NCI-H2227 (cell line): ENCODE data around the gene MYO5C.

ENCODE experiments used
- DNase-seq: peaks from one replicate; lab custom pipeline; 2025; ENCODE audit not compliant: unreplicated experiment; lab: John Stamatoyannopoulos, UW

MYO5C gene

DNA sequence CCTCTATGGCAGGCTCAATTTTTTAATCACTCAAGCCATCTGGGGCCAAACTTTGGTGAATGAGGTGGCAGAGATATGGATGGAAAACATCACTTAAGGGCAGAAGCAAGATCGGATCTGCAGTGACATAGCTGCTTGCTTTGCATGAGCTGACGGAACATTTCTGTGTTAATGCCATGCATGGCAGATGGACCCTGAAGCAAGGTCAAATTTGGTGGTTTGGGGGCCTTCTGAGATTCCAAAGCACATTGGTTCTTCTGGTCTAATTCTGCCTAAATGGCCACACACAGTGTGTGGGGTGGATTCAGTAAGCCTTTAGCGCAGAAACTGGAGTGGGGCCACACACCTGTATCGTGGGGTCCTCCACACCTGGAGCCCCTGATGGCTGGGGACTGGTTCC lies 144.7 kb downstream of the MYO5C start:
- DNase-seq = no peak

DNA sequence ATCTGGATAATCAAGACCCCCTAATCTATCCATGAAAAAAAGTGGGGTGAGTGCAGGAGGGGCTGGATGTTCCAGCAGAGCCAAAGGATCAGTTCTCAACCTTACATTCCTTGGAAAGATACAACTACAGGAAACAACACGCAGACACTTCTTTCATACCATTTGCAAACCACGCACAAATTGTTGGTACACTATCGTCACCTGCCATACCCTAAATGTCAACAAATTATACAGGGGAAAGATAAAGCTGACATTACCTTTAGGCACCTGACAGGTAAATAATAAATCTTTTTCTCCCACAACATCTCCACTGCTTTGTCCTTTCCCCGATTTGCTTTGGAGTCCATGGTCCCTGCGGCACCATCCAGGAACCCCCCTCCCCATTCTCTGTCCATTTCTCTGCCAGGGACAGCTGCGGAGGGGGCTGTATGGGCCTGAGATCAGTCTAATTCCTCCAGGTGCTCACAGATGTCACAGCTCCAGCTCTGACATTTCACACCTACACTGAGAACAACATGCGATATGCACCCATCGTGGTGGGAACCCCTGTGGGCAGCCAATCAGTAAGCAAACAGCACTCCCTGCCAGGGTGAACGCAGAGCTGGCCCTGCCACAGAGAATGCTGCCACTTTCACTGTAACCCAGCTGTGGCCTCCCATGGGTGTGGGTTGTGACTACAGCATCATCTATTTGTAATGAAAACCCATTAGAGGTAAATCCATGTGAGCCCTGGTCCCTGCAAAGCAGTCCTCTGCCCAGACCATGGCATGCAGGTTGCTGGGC lies 145.4 kb downstream of the MYO5C start:
- DNase-seq = no peak

DNA sequence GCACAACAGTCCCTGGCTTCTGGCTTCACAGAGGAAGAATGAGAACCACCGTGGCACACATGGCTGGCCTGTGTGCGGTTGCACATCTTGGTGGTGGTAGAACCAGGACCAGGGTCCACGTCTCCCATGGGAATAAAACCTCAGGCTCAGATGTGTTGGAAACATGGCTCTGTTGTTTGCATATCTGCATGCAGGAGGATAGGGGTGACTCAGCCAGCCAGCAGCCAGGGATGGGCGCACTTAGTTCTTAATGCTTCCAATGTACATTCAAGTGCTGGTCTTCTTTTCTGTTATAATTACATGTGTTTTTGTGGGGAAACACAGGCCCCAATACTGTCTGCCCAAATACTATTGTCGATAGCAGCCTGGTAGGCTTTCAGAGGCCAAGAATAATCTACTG lies 147.2 kb downstream of the MYO5C start:
- no peak for DNase-seq

DNA sequence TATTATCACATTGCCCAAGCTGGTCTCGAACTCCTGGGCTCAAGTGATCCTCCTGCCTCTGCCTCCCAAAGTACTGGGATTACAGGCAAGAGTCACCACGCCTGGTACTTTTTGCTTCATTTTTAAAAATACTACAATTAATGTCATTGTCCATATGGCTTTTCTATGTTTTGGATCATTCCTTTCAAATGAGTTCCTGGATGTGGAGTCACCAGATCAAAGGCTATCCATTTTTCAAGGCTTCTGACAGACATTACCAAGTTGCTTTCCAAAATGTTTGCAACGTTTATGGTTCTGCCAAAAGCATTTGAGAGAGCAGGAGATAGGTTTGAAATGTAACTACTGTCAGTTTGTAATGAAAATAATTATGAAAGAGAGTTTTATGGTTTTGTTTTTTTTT lies 148.8 kb downstream of the MYO5C start:
- no peak for DNase-seq

DNA sequence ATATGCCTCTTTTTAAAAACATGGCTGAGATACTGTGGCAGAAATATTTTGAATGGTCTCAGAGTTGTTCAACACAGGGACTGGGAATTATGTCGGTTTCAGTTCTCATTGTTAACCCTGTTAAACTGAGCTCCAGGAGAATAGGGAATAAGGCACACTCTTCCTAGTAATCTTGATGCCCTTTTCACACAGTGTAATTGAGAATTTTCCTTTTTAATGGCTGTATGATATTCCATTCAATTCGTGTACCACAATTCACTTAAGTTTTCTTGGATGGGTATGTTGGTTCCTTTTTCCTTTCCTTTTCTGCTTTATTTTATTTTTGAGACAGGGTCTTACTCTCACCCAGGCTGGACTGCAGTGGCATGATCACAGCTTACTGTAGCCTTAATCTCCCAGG lies 149.3 kb downstream of the MYO5C start:
- no peak for DNase-seq

DNA sequence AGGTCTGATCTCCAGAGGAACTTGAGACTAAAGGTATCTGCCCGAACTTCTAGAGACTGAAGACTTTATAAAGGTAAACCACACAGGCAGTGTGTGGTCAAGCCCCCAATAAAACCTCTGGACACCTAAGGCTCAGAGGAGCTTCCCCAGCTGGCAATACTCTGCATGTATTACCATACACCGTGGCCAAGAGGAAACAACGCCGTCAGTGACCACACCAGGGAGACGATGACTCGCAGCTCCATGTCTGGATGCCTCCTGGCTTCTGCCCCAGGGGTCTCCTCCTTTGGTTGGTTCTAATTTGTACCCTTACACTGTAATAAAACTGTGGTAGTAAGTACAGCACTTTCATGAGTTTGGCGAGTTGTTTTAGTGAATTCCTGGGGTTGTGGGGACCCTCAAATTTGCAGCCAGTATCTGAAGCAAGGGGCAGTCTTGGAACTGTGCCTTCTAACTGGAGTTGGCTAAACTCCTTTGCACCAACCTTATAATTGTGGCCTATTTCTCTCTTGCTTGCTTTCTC lies 150.9 kb downstream of the MYO5C start:
- no peak for DNase-seq

DNA sequence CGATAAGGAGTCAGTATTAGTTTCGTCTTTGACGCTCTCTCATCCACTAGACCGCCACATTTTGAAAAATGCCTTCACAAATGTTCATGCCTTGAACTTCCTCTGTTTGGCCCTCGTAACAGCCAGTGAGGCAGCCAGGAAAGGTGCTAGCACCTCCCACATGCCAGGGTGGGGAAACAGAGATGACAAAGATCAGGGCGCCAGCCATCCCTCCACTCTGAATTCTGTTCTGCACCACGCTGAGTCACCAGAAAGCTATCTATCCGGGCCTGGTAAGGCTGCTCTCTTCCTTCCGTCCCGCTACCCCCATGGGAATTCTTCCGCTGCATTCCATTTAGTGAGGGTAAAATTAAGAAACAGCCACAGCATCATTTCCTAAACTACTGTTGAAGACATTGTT lies 151.7 kb downstream of the MYO5C start:
- DNase-seq = no peak
